ENCODE results near the gene GCA. TPM values are rescaled to one million over a fixed set of nuclear protein-coding genes. Genes with fewer than 3 reads are reported as not detected.

Gene GCA
- total and polyA plus RNA-seq, 2 of the 8 experiments (the other 6 are each of a cell fraction or from before 2014, with no cell fraction given): 37.4 to 42.0 TPM

DNA sequence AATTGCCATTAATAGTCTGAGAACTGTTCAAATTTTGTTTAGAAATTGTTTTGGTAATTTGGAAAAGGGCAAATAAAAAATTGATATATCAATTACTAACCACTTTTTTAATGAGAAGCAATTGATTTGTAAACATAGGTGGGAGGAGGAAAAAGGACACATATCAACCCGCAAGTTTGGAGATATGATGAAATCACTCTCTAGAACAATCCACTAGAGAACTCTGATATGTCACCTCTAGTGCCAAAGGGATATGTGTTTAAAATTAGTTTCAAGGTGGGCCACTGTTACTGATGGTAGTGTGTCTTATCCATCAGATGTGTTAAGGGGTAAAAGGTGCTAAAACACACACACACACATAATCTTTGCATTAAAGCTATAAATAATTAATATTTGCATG, 42.1 kb upstream of the GCA start:
- no peak overlapping the region for H4K91ac ChIP-seq (replicated peaks; ENCODE audit: insufficient read length, low read length)
- H3K23me2 ChIP-seq (ENCODE audit: low read depth, low read length): no peaks in the 10 kb centered on the region
- H3K27ac ChIP-seq (ENCODE audit: low read depth, low read length): no peak overlapping the region
- no peak overlapping the region for H2BK5ac ChIP-seq (ENCODE audit: low read depth, low read length)
- H3K4ac ChIP-seq (replicated peaks; ENCODE audit: insufficient read length, low read depth, low read length): no peak overlapping the region
- no peaks in the 10 kb centered on the region for H3K27me3 ChIP-seq (replicated peaks in 1 of 4; ENCODE audit: control insufficient read depth in 3 of 4, extremely low read depth in 1 of 4, insufficient read depth in 3 of 4, low read length in 3 of 4)
- H3K18ac ChIP-seq (ENCODE audit: extremely low read depth, low read length): no peak overlapping the region
- H3K14ac ChIP-seq (ENCODE audit: insufficient read length): no peak overlapping the region
- H3K9me3 ChIP-seq (ENCODE audit: insufficient read depth in 2 of 2, low read depth in 1 of 2, low read length in 1 of 2): no peaks in the 10 kb centered on the region
- H3K36me3 ChIP-seq (ENCODE audit: control insufficient read depth in 2 of 4, insufficient read depth in 4 of 4, low read length in 3 of 4): no peaks in the 10 kb centered on the region
- no peak for DNase-seq (ENCODE audit: low read depth in 1 of 2, low spot score in 2 of 2)
- no peak overlapping the region for H2BK15ac ChIP-seq (ENCODE audit: low read length)
- no peak overlapping the region for H2BK120ac ChIP-seq (replicated peaks; ENCODE audit: low read depth, low read length)
- WGBS, 2 experiments (ENCODE audit: extremely low coverage in 1 of 2, insufficient coverage in 1 of 2, insufficient read length in 1 of 2, insufficient replicate concordance in 2 of 2, low coverage in 1 of 2, low lambda C conversion rate in 2 of 2, missing lambda C conversion rate in 1 of 2): 100% methylated on average over 1 of the region's 1 CpG; no CpG with 5 or more reads in 1 of the 2 experiments
- H3K23ac ChIP-seq (ENCODE audit: insufficient read length): no peak overlapping the region
- no peaks in the 10 kb centered on the region for H3K4me1 ChIP-seq (replicated peaks in 1 of 4; ENCODE audit: control insufficient read depth in 3 of 4, insufficient read depth in 4 of 4, low read length in 3 of 4)
- no peak overlapping the region for H2AFZ ChIP-seq (ENCODE audit: low read length)
- no peak for FAIRE-seq
- H2BK20ac ChIP-seq (ENCODE audit: low read length): no peak overlapping the region
- H3K79me1 ChIP-seq (ENCODE audit: low read depth, low read length): no peaks in the 10 kb centered on the region
- H3K9ac ChIP-seq (replicated peaks in 1 of 4; ENCODE audit: extremely low read depth in 1 of 4, low read depth in 3 of 4, low read length in 3 of 4): no peak overlapping the region
- no peak overlapping the region for H2AK5ac ChIP-seq (ENCODE audit: low read depth, low read length)
- H4K8ac ChIP-seq (ENCODE audit: extremely low read depth, insufficient read depth, low read length): no peak overlapping the region
- no peak overlapping the region for H2BK12ac ChIP-seq (ENCODE audit: low read depth, low read length)
- H4K5ac ChIP-seq (ENCODE audit: insufficient read length, low read depth, low read length): no peak overlapping the region
- no peak overlapping the region for H3K56ac ChIP-seq (replicated peaks; ENCODE audit: insufficient read length, low read depth, low read length)
- no peak overlapping the region for H3K4me2 ChIP-seq (ENCODE audit: insufficient read depth in 1 of 2, low read depth in 2 of 2, low read length in 2 of 2)
- H3K4me3 ChIP-seq (ENCODE audit: extremely low read depth in 1 of 4, insufficient read depth in 2 of 4, low read depth in 3 of 4, low read length in 4 of 4): no peak overlapping the region
- POLR2A ChIA-PET (ENCODE audit: partially characterized antibody): no interaction called here
- CTCF ChIA-PET (ENCODE audit: partially characterized antibody): interaction anchor here (0.6 to 8.5 kb wide), 25 partner anchors 8 to 428 kb away, joined by 3 to 188 read pairs (median 4); partner anchors contain the start of gene GCG
- no peaks in the 10 kb centered on the region for H3K79me2 ChIP-seq (ENCODE audit: control insufficient read depth in 1 of 2, insufficient read depth in 2 of 2, low read length in 2 of 2)
- H4K20me1 ChIP-seq (replicated peaks in 1 of 2; ENCODE audit: control insufficient read depth in 1 of 2, insufficient read depth in 2 of 2, low read length in 2 of 2): no peaks in the 10 kb centered on the region
- TF ChIP-seq HDAC6 (IDR thresholded peaks at IDR 0.05; ENCODE audit: low read depth, low read length): no peak
- TF ChIP-seq BACH1 (IDR thresholded peaks at IDR 0.05; ENCODE audit: low read length): no peak
- no peak for TF ChIP-seq CHD1 (IDR thresholded peaks at IDR 0.05; ENCODE audit: low read depth, low read length)
- no peak for TF ChIP-seq SIN3A (conservative IDR thresholded peaks at IDR 0.05 in 1 of 2, IDR thresholded peaks at IDR 0.05 in 1 of 2; ENCODE audit: low read depth in 1 of 2, low read length in 2 of 2)
- TF ChIP-seq, protein P1, sequence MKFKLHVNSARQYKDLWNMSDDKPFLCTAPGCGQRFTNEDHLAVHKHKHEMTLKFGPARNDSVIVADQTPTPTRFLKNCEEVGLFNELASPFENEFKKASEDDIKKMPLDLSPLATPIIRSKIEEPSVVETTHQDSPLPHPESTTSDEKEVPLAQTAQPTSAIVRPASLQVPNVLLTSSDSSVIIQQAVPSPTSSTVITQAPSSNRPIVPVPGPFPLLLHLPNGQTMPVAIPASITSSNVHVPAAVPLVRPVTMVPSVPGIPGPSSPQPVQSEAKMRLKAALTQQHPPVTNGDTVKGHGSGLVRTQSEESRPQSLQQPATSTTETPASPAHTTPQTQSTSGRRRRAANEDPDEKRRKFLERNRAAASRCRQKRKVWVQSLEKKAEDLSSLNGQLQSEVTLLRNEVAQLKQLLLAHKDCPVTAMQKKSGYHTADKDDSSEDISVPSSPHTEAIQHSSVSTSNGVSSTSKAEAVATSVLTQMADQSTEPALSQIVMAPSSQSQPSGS (IDR thresholded peaks at IDR 0.05; ENCODE audit: low read length): no peak
- no peak for TF ChIP-seq POLR2AphosphoS5 (IDR thresholded peaks at IDR 0.05; ENCODE audit: low read depth, low read length)
- TF ChIP-seq TAF1 (IDR thresholded peaks at IDR 0.05; ENCODE audit: low read depth, low read length): no peak
- TF ChIP-seq EZH2 (IDR thresholded peaks at IDR 0.05; ENCODE audit: low read depth, low read length, severe bottlenecking): no peak
- TF ChIP-seq, protein P2, sequence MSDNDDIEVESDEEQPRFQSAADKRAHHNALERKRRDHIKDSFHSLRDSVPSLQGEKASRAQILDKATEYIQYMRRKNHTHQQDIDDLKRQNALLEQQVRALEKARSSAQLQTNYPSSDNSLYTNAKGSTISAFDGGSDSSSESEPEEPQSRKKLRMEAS (IDR thresholded peaks at IDR 0.05): no peak
- TF ChIP-seq CTBP2 (IDR thresholded peaks at IDR 0.05; ENCODE audit: borderline replicate concordance, insufficient read depth, insufficient read length, low read length): no peak
- TF ChIP-seq SP1 (IDR thresholded peaks at IDR 0.05; ENCODE audit: low read depth, low read length): no peak
- TF ChIP-seq RXRA (IDR thresholded peaks at IDR 0.05; ENCODE audit: insufficient read depth, low read depth, low read length): no peak
- no peak for TF ChIP-seq YY1 (IDR thresholded peaks at IDR 0.05; ENCODE audit: low read depth, low read length)

Measured in H1 (cell line).